Lung (tissue), 12 donors: ENCODE results near the gene DAZAP1. TPM values are rescaled to one million over a fixed set of nuclear protein-coding genes. Genes with fewer than 3 reads are reported as not detected.

Source experiments
- ATAC-seq: fragments of 200-7000 bp; cut with Tn5 transposase; one replicate; pipeline ENCODE4 v1.9.1; 2020; ENCODE audit warnings: moderate number of reproducible peaks; ENCODE audit not compliant: insufficient read depth, low FRiP score
- DNase-seq, 3 donors: peaks; one replicate each; pipeline ENCODE4 v3.0.0-alpha.2; 2013 to 2017
- H3K27ac ChIP-seq, 2 donors: one replicate each; pipeline ENCODE4 v1.5.1; 2013; ENCODE audit warnings: mild to moderate bottlenecking in 2 of 2, moderate library complexity in 2 of 2, control low read depth in 1 of 2, inconsistent platforms in 1 of 2, low read depth in 1 of 2, low read length in 1 of 2
- H3K27me3 ChIP-seq, 3 donors: one replicate each; pipeline ENCODE4 v1.5.1; 2013; ENCODE audit warnings: low read length in 2 of 3; ENCODE audit not compliant: control insufficient read depth in 3 of 3, insufficient read depth in 3 of 3
- H3K36me3 ChIP-seq, 4 donors: one replicate each; pipeline ENCODE4 v1.5.1; 2013; ENCODE audit warnings: low read length in 4 of 4, mild to moderate bottlenecking in 1 of 4, moderate library complexity in 1 of 4; ENCODE audit not compliant: control insufficient read depth in 4 of 4, insufficient read depth in 4 of 4
- H3K4me1 ChIP-seq, 5 donors: one replicate each; pipeline ENCODE4 v1.5.1; 2013; ENCODE audit warnings: low read length in 5 of 5, mild to moderate bottlenecking in 2 of 5, moderate library complexity in 1 of 5; ENCODE audit not compliant: control insufficient read depth in 5 of 5, insufficient read depth in 5 of 5
- H3K4me3 ChIP-seq: one replicate; pipeline ENCODE4 v1.5.1; 2013; ENCODE audit warnings: mild to moderate bottlenecking, control low read depth, moderate library complexity
- H3K9ac ChIP-seq, 2 donors: one replicate each; pipeline ENCODE4 v1.5.1; 2013; ENCODE audit warnings: low read length in 2 of 2, control low read depth in 1 of 2; ENCODE audit not compliant: insufficient read depth in 1 of 2
- H3K9me3 ChIP-seq, 4 donors: one replicate each; pipeline ENCODE4 v1.5.1; 2013; ENCODE audit warnings: low read length in 3 of 4, mild to moderate bottlenecking in 1 of 4, moderate library complexity in 1 of 4; ENCODE audit not compliant: control insufficient read depth in 4 of 4, insufficient read depth in 3 of 4
- whole genome bisulfite sequencing, 2 donors: extraction: QIAGEN DNeasy Blood & Tissue Kit; methylation state at CpG; one replicate each; pipeline ENCODE4 v1.1.7; 2013; 5-methylcytosine and 5-hydroxymethylcytosine counted together
- polyA plus RNA-seq, 2 donors: library from polyadenylated mRNA; stranded (reverse); fragments of 200-250 nt; gene quantifications; one replicate each; pipeline ENCODE4 v1.2.1, GENCODE V29; 2013
- total RNA-seq, 2 donors: library from RNA; depleted of rRNA in 1 of 2; stranded (reverse); fragments of >200 nt in 1 of 2; gene quantifications; one replicate each; pipeline ENCODE4 v1.2.1, GENCODE V29; 2014 to 2021
- TF ChIP-seq, protein P1 (sequence below): IDR thresholded peaks from 2 replicates; pipeline ENCODE4 v1.5.1; 2012; ENCODE audit warnings: mild to moderate bottlenecking; ENCODE audit errors: control extremely low read depth, extremely low read depth
- donor health status: control.
- donor health status: control.
- donor health status: Bipolar disorder and iron deficiency.
- donor health status: healthy.
- donor health status: DM: yes; HTN: yes; CAD: no.

DAZAP1 gene
- total and polyA plus RNA-seq, 4 donors, result 61.4 to 125 (median 80.1) TPM

DNA sequence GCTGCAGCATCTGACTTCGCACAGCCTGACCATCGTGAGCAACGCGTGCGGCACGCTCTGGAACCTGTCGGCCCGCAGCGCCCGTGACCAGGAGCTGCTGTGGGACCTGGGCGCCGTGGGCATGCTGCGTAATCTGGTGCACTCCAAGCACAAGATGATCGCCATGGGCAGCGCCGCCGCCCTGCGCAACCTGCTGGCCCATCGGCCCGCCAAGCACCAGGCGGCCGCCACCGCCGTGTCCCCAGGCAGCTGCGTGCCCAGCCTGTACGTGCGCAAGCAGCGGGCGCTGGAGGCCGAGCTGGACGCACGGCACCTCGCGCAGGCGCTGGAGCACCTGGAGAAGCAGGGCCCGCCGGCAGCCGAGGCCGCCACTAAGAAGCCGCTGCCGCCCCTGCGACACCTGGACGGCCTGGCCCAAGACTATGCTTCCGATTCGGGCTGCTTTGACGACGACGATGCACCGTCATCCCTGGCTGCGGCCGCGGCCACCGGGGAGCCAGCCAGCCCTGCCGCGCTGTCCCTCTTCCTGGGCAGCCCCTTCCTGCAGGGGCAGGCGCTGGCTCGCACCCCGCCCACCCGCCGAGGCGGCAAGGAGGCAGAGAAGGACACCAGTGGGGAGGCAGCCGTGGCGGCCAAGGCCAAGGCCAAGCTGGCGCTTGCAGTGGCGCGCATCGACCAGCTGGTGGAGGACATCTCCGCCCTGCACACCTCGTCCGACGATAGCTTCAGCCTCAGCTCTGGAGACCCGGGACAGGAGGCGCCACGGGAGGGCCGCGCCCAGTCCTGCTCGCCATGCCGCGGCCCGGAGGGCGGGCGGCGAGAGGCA lies 58.0 kb downstream of the DAZAP1 start:
- peak in 1 of 3 donors; percentile 55 for DNase-seq
- TF ChIP-seq, protein P1, sequence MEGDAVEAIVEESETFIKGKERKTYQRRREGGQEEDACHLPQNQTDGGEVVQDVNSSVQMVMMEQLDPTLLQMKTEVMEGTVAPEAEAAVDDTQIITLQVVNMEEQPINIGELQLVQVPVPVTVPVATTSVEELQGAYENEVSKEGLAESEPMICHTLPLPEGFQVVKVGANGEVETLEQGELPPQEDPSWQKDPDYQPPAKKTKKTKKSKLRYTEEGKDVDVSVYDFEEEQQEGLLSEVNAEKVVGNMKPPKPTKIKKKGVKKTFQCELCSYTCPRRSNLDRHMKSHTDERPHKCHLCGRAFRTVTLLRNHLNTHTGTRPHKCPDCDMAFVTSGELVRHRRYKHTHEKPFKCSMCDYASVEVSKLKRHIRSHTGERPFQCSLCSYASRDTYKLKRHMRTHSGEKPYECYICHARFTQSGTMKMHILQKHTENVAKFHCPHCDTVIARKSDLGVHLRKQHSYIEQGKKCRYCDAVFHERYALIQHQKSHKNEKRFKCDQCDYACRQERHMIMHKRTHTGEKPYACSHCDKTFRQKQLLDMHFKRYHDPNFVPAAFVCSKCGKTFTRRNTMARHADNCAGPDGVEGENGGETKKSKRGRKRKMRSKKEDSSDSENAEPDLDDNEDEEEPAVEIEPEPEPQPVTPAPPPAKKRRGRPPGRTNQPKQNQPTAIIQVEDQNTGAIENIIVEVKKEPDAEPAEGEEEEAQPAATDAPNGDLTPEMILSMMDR, result peak; percentile 4
- 31 to 41% methylated on average over 82 to 83 of the region's 83 CpGs for WGBS, 2 donors
- peaks cover 13 to 20% (median 16%) of the 10 kb centered on the region in 3 donors for H3K27me3 ChIP-seq
- H3K36me3 ChIP-seq, result peaks cover 0 to 4% (median 0%) of the 10 kb centered on the region in 4 donors
- no peak for ATAC-seq
- H3K9ac ChIP-seq, result no peak overlapping the region
- H3K4me1 ChIP-seq, result peaks cover 0 to 43% (median 3%) of the 10 kb centered on the region in 5 donors
- no peak overlapping the region for H3K4me3 ChIP-seq
- H3K9me3 ChIP-seq, result peaks cover 0 to 12% (median 0%) of the 10 kb centered on the region in 4 donors
- H3K27ac ChIP-seq, result no peak overlapping the region

DNA sequence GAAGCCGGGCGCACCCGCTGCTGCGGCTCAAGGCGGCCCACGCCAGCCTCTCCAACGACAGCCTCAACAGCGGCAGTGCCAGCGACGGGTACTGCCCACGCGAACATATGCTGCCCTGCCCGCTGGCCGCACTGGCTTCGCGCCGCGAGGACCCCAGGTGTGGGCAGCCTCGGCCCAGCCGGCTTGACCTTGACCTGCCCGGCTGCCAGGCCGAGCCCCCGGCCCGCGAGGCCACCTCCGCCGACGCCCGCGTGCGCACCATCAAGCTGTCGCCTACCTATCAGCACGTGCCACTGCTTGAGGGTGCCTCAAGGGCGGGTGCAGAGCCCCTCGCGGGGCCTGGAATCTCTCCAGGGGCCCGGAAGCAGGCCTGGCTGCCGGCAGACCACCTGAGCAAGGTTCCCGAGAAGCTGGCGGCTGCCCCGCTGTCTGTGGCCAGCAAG lies 58.7 kb downstream of the DAZAP1 start:
- 36 to 53% methylated on average over 37 to 41 of the region's 41 CpGs for WGBS, 2 donors
- ATAC-seq, result no peak
- no peak for DNase-seq
- TF ChIP-seq, protein P1, result no peak
- H3K27ac ChIP-seq, result no peak overlapping the region
- H3K27me3 ChIP-seq, result peaks cover 14 to 21% (median 16%) of the 10 kb centered on the region in 3 donors
- no peak overlapping the region for H3K9ac ChIP-seq
- peaks cover 0 to under 1% (median 0%) of the 10 kb centered on the region in 4 donors for H3K36me3 ChIP-seq
- H3K9me3 ChIP-seq, result peaks cover 0 to 10% (median 0%) of the 10 kb centered on the region in 4 donors
- peaks cover 0 to 49% (median 9%) of the 10 kb centered on the region in 5 donors for H3K4me1 ChIP-seq
- no peak overlapping the region for H3K4me3 ChIP-seq

DNA sequence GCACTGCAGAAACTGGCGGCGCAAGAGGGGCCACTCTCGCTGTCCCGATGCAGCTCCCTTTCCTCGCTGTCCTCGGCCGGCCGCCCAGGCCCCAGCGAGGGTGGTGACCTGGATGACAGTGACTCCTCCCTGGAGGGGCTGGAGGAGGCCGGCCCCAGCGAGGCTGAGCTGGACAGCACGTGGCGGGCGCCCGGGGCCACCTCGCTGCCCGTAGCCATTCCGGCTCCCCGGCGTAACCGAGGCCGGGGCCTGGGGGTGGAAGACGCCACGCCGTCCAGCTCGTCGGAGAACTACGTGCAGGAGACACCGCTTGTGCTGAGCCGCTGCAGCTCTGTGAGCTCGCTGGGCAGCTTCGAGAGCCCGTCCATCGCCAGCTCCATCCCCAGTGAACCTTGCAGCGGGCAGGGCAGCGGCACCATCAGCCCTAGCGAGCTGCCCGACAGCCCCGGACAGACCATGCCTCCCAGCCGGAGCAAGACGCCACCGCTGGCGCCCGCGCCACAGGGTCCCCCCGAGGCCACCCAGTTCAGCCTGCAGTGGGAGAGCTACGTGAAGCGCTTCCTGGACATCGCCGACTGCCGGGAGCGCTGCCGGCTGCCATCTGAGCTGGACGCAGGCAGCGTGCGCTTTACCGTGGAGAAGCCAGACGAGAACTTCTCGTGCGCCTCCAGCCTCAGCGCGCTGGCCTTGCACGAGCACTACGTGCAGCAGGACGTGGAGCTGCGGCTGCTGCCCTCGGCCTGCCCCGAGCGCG lies 59.3 kb downstream of the DAZAP1 start:
- Histone ChIP-seq H3K9me3 (peaks cover 0 to 10% (median 0%) of the 10 kb centered on the region in 4 donors), H3K4me3 (no peak overlapping the region), H3K36me3 (no peaks in the 10 kb centered on the region), H3K9ac (no peak overlapping the region), H3K4me1 (peaks cover 0 to 55% (median 11%) of the 10 kb centered on the region in 5 donors), H3K27ac (no peak overlapping the region), H3K27me3 (peaks cover 16 to 27% (median 20%) of the 10 kb centered on the region in 3 donors)
- TF ChIP-seq, protein P1, result no peak
- no peak for DNase-seq
- ATAC-seq, result no peak
- WGBS, 2 donors, result 18 to 25% methylated on average over 35 to 70 of the region's 70 CpGs
